ENCODE data around the gene ZC3H11A.

Gene ZC3H11A

DNA sequence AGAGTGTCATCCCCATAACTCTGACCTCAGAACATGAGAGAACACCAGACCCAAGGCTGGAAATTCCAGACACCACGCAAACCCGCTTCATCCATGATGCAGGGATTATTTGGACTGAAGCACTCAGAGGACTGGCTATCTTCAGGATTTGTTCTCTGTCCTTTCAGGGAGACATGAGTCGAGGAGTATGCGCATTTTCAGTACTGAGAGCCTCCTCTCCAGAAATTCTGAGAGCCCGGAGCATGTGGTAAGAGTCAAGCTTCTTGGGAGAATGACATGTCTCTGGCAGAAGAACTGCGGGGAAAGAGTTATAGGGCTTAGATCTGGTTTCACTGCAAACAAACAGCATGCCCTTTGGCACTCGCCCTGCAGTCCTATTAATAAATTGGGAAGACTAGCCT is 23.5 kb upstream of the ZC3H11A start:
- H3K9ac ChIP-seq: no peak overlapping the region
- no peaks in the 10 kb centered on the region for H3K36me3 ChIP-seq (ENCODE audit: control insufficient read depth, insufficient read depth, low read length)
- H3K4me1 ChIP-seq: no peaks in the 10 kb centered on the region
- no peaks in the 10 kb centered on the region for H3K79me2 ChIP-seq
- TF ChIP-seq, protein P1, sequence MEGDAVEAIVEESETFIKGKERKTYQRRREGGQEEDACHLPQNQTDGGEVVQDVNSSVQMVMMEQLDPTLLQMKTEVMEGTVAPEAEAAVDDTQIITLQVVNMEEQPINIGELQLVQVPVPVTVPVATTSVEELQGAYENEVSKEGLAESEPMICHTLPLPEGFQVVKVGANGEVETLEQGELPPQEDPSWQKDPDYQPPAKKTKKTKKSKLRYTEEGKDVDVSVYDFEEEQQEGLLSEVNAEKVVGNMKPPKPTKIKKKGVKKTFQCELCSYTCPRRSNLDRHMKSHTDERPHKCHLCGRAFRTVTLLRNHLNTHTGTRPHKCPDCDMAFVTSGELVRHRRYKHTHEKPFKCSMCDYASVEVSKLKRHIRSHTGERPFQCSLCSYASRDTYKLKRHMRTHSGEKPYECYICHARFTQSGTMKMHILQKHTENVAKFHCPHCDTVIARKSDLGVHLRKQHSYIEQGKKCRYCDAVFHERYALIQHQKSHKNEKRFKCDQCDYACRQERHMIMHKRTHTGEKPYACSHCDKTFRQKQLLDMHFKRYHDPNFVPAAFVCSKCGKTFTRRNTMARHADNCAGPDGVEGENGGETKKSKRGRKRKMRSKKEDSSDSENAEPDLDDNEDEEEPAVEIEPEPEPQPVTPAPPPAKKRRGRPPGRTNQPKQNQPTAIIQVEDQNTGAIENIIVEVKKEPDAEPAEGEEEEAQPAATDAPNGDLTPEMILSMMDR (IDR thresholded peaks at IDR 0.05): no peak
- no peak overlapping the region for H2AFZ ChIP-seq
- H3K4me2 ChIP-seq (ENCODE audit: low read length): no peak overlapping the region
- H3K9me3 ChIP-seq (ENCODE audit: control insufficient read depth, low read length): no peaks in the 10 kb centered on the region
- no peaks in the 10 kb centered on the region for H3K27me3 ChIP-seq (ENCODE audit: control insufficient read depth, insufficient read depth, low read length)
- H3K4me3 ChIP-seq (ENCODE audit: low read depth, low read length): no peak overlapping the region
- H3K27ac ChIP-seq: no peak overlapping the region

DNA sequence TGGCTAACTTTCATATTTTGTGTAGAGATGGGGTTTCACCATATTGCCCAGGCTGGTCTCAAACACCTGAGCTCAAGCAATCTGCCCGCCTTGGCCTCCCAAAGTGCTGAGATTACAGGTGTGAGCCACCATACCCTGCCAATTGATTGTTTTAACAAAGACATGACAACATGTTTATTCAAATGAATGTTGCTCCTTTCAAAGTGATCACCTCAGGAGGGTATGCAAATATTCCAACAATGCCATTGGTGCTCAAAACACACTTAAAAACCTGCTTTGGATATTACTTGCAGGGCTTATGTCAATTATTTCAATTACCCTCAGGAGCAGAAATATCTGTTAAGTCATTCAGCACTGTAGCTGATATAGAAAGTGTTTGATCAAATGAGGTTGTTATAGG is 22.6 kb upstream of the ZC3H11A start:
- H3K27ac ChIP-seq: no peak overlapping the region
- H3K4me1 ChIP-seq: no peaks in the 10 kb centered on the region
- H3K27me3 ChIP-seq (ENCODE audit: control insufficient read depth, insufficient read depth, low read length): no peaks in the 10 kb centered on the region
- no peaks in the 10 kb centered on the region for H3K36me3 ChIP-seq (ENCODE audit: control insufficient read depth, insufficient read depth, low read length)
- no peak overlapping the region for H3K4me2 ChIP-seq (ENCODE audit: low read length)
- H2AFZ ChIP-seq: no peak overlapping the region
- no peak overlapping the region for H3K9ac ChIP-seq
- H3K4me3 ChIP-seq (ENCODE audit: low read depth, low read length): no peak overlapping the region
- H3K9me3 ChIP-seq (ENCODE audit: control insufficient read depth, low read length): no peaks in the 10 kb centered on the region
- H3K79me2 ChIP-seq: no peaks in the 10 kb centered on the region
- TF ChIP-seq, protein P1 (IDR thresholded peaks at IDR 0.05): no peak

DNA sequence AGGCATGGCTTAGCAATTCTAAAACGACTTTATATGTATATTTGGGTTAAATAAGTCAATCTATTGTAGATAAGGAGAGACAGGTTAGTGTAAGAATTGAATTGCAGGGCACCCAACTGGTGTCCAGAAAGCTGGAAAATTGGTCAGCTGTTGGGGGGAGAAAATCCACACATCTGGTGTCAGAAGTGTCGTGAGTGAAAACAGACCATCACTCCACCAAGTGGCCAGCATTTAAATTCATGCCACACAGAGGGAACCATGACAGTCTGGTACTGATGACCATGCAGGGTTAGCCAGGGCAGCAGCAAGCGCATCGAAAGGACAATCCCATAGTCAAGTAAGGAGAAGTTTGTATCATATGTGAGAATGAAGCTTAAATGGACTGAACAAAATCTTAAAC is 18.8 kb upstream of the ZC3H11A start:
- H3K4me2 ChIP-seq (ENCODE audit: low read length): no peak overlapping the region
- no peak overlapping the region for H3K9ac ChIP-seq
- no peaks in the 10 kb centered on the region for H3K27me3 ChIP-seq (ENCODE audit: control insufficient read depth, insufficient read depth, low read length)
- H3K36me3 ChIP-seq (ENCODE audit: control insufficient read depth, insufficient read depth, low read length): no peaks in the 10 kb centered on the region
- no peaks in the 10 kb centered on the region for H3K9me3 ChIP-seq (ENCODE audit: control insufficient read depth, low read length)
- no peaks in the 10 kb centered on the region for H3K4me1 ChIP-seq
- H3K4me3 ChIP-seq (ENCODE audit: low read depth, low read length): no peak overlapping the region
- H2AFZ ChIP-seq: no peak overlapping the region
- H3K27ac ChIP-seq: no peak overlapping the region
- TF ChIP-seq, protein P1 (IDR thresholded peaks at IDR 0.05): no peak
- no peaks in the 10 kb centered on the region for H3K79me2 ChIP-seq

DNA sequence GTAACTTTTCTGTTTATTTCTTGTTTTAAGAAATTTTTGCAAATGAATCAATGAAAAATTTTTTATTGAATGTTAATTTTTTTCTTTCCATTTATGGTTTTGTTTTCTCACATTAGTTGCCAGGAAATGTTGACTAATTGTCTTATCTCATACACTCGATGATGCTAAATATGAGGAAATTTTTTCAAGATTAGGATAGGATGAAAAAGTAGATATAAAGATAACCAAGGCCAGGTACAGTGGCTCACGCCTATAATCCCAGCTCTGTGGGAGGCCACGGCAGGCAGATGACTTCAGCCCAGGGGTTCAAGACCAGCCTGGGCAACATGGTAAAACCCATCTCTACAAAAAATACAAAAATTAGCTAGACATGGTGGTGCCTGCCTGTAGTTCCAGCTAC is 17.8 kb upstream of the ZC3H11A start:
- H3K27ac ChIP-seq: no peak overlapping the region
- H2AFZ ChIP-seq: no peak overlapping the region

DNA sequence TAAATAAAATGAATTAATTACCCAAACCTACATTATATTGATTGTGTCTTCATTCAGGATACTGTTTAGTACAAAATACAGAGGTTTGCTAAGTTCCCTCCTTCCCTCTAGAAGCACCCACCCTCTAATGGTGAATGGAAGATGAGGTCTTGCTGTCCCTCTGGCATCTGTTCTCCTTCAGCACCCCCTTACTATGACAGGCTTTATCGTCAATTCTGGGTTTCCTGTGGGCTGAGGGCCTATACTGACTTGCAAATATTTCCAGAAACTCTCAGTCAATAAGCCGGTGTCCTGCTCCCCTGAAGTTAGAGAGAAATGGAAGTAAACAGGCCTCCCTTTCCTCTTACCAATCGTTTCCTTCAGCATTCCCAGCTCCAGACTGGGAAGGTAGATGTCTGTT is 17.3 kb upstream of the ZC3H11A start:
- H3K4me3 ChIP-seq (ENCODE audit: low read depth, low read length): no peak overlapping the region
- no peak overlapping the region for H2AFZ ChIP-seq
- H3K36me3 ChIP-seq (ENCODE audit: control insufficient read depth, insufficient read depth, low read length): no peaks in the 10 kb centered on the region
- no peaks in the 10 kb centered on the region for H3K79me2 ChIP-seq
- H3K9ac ChIP-seq: no peak overlapping the region
- H3K9me3 ChIP-seq (ENCODE audit: control insufficient read depth, low read length): no peaks in the 10 kb centered on the region
- no peaks in the 10 kb centered on the region for H3K4me1 ChIP-seq
- TF ChIP-seq, protein P1 (IDR thresholded peaks at IDR 0.05): no peak
- no peak overlapping the region for H3K27ac ChIP-seq
- H3K4me2 ChIP-seq (ENCODE audit: low read length): no peak overlapping the region
- H3K27me3 ChIP-seq (ENCODE audit: control insufficient read depth, insufficient read depth, low read length): no peaks in the 10 kb centered on the region

More for the DNA sequence above, 17.8 kb upstream of the ZC3H11A start:
- no peaks in the 10 kb centered on the region for H3K36me3 ChIP-seq (ENCODE audit: control insufficient read depth, insufficient read depth, low read length)
- H3K4me3 ChIP-seq (ENCODE audit: low read depth, low read length): no peak overlapping the region
- H3K79me2 ChIP-seq: no peaks in the 10 kb centered on the region
- H3K9ac ChIP-seq: no peak overlapping the region
- H3K9me3 ChIP-seq (ENCODE audit: control insufficient read depth, low read length): no peaks in the 10 kb centered on the region
- H3K27me3 ChIP-seq (ENCODE audit: control insufficient read depth, insufficient read depth, low read length): no peaks in the 10 kb centered on the region
- no peaks in the 10 kb centered on the region for H3K4me1 ChIP-seq
- TF ChIP-seq, protein P1 (IDR thresholded peaks at IDR 0.05): no peak
- H3K4me2 ChIP-seq (ENCODE audit: low read length): no peak overlapping the region

Data from parathyroid adenoma (tissue), 2 donors.